GM12892 (cell line): Measurements from ENCODE around the gene SF3A2.

ENCODE experiments used
- POLR2A ChIP-seq: IDR thresholded peaks from 2 replicates; pipeline ENCODE4 v1.6.1; 2011; ENCODE audit warnings: low read depth, low read length, control low read depth
- POLR2AphosphoS5 ChIP-seq: IDR thresholded peaks from 2 replicates; pipeline ENCODE4 v1.6.1; 2011; ENCODE audit warnings: low read depth, low read length, control low read depth

DNA sequence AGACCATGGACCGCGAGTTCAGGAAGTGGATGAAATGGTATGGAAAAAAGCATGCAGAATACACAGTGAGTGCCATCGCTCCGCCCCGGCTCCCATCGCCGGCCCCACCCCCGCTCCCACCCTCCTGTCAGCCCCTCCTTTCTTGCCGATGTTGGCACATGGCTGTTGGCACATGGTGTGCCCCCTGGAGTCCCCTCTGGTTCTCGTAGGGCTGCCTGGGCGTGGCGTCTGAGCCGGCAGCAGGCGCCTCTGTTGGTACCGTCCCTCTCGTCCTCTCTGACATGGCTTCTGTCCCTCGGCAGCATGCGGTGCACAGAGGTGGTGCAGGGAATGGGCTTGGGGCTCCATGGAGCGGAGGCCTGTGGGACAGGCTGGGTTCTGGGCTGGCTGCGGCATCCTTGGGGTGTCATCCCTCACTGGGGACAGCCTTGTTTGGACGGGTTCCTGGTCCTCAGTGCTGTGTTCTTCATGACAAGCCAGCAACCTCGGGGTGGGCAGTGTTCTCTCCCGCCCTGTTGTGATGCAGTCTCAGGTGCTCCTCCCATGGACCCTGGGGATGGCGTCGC, 42.0 kb upstream of the SF3A2 start:
- no peak for TF ChIP-seq POLR2A
- no peak for TF ChIP-seq POLR2AphosphoS5
